Measurements from ENCODE around the gene CD4. TPM values are rescaled to one million over a fixed set of nuclear protein-coding genes. Genes with fewer than 3 reads are reported as not detected.

The CD4 gene
- total RNA-seq, 1 experiment from 2014 or later, result not detected

DNA sequence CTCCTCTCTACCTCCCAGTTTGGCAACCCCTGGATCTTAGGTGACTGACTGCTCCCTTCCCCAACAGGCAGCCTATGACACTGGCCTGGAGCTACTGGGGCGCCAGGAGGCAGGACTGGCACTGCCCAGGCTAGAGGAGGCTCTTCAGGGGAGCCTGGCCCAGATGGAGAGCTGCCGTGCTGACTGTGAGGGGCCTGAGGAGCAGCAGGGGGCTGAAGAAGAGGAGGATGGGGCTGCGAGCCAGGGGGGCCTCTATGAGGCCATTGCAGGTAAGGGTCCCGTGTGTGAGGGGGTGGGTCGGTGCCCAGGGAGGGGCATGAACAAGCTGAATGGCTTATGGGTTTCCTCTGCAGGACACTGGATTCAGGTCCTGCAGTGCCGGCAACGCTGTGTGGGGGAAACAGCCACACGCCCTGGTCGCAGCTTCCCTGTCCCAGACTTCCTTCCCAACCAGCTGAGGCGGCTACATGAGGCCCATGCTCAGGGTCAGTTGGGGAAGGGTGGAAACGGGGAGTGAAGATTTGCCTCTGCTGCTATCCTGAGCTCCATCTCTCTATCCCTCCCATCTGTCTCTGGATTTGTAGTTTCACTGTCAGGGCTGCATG lies 41.1 kb downstream of the CD4 start:
- H3K36me3 Mint-ChIP-seq (ENCODE audit: insufficient read depth, unreplicated experiment), result no peaks in the 10 kb centered on the region
- CTCF ChIA-PET, result interaction anchor here (0.6 to 8.7 kb wide), 6 partner anchors 46 to 386 kb away, joined by 3 to 74 read pairs (median 4); partner anchors contain the start of genes MLF2 and ZNF384
- intact Hi-C loops (cut with micrococcal nuclease), result no loop called here
- no peaks in the 10 kb centered on the region for H3K9me3 Mint-ChIP-seq (ENCODE audit: unreplicated experiment)
- BruUV-seq (replicated peaks), result no TSS peak
- POLR2A ChIA-PET, result interaction anchor here (0.6 to 1.4 kb wide), 4 partner anchors 22 to 85 kb away, joined by 3 to 4 read pairs (median 3); partner anchors contain the start of genes SPSB2 and USP5
- no peak overlapping the region for H3K27ac Mint-ChIP-seq (ENCODE audit: low read depth, unreplicated experiment)
- H3K27me3 Mint-ChIP-seq (ENCODE audit: insufficient read depth, unreplicated experiment), result peaks cover 65% of the 10 kb centered on the region
- no peak overlapping the region for H3K4me3 Mint-ChIP-seq (ENCODE audit: unreplicated experiment)
- H3K4me1 Mint-ChIP-seq (ENCODE audit: insufficient read depth, unreplicated experiment), result peaks cover 24% of the 10 kb centered on the region
- TF ChIP-seq, protein P1, sequence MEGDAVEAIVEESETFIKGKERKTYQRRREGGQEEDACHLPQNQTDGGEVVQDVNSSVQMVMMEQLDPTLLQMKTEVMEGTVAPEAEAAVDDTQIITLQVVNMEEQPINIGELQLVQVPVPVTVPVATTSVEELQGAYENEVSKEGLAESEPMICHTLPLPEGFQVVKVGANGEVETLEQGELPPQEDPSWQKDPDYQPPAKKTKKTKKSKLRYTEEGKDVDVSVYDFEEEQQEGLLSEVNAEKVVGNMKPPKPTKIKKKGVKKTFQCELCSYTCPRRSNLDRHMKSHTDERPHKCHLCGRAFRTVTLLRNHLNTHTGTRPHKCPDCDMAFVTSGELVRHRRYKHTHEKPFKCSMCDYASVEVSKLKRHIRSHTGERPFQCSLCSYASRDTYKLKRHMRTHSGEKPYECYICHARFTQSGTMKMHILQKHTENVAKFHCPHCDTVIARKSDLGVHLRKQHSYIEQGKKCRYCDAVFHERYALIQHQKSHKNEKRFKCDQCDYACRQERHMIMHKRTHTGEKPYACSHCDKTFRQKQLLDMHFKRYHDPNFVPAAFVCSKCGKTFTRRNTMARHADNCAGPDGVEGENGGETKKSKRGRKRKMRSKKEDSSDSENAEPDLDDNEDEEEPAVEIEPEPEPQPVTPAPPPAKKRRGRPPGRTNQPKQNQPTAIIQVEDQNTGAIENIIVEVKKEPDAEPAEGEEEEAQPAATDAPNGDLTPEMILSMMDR (IDR thresholded peaks at IDR 0.05; ENCODE audit: unreplicated experiment), result no peak
- DNase-seq (ENCODE audit: unreplicated experiment), result no peak

DNA sequence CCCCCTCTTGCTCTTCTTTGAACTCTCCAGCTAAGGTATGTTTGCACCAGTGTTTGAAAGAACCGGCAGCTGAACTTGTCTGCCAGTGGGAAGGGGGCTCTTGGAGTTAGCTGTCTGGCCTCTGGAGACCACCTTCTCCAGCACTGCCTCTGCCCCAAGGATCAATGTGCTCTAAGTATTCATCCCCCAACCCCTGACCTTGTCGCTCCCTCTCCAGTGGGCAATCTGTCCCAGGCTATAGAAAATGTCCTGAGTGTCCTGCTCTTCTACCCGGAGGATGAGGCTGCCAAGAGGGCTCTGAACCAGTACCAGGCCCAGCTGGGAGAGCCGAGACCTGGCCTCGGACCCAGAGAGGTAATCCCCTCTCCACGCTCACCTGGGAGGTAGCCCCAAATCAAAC lies 41.7 kb downstream of the CD4 start:
- no TSS peak for BruUV-seq (replicated peaks)
- H3K4me1 Mint-ChIP-seq (ENCODE audit: insufficient read depth, unreplicated experiment), result peaks cover 20% of the 10 kb centered on the region
- H3K27ac Mint-ChIP-seq (ENCODE audit: low read depth, unreplicated experiment), result no peak overlapping the region
- H3K4me3 Mint-ChIP-seq (ENCODE audit: unreplicated experiment), result no peak overlapping the region
- POLR2A ChIA-PET, result interaction anchor here (0.9 to 1.3 kb wide), 2 partner anchors 10 to 42 kb away, joined by 3 read pairs; partner anchors contain the start of gene SPSB2
- no peak for DNase-seq (ENCODE audit: unreplicated experiment)
- no peaks in the 10 kb centered on the region for H3K36me3 Mint-ChIP-seq (ENCODE audit: insufficient read depth, unreplicated experiment)
- peaks cover 59% of the 10 kb centered on the region for H3K27me3 Mint-ChIP-seq (ENCODE audit: insufficient read depth, unreplicated experiment)
- intact Hi-C loops (cut with micrococcal nuclease), result no loop called here
- CTCF ChIA-PET, result interaction anchor here (0.6 to 8.7 kb wide), 3 partner anchors 78 to 208 kb away, joined by 3 to 74 read pairs (median 3); partner anchors contain the start of gene MLF2
- no peaks in the 10 kb centered on the region for H3K9me3 Mint-ChIP-seq (ENCODE audit: unreplicated experiment)
- TF ChIP-seq, protein P1 (IDR thresholded peaks at IDR 0.05; ENCODE audit: unreplicated experiment), result no peak

DNA sequence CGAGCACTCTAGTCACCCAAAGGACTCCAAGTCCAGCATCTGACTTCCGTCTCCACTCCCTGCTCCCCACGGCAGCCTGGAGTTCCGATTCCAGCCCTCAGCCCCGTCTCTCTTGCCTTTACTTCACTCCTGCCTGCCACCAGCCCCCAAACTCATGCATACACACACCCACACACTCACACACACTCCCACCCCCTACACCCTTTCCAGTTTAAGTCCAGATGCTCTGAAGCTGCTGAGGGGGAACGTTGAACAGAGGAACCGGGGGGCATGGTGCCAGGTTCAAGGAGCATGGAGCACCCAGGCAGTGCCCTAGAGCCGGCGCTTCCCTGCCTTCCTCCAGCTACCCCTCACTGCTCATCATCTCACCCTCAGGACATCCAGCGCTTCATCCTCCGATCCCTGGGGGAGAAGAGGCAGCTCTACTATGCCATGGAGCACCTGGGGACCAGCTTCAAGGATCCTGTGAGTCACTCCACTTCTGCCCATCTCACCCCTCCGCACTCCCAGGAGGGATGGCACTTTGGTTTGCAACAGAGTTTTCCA lies 42.2 kb downstream of the CD4 start:
- Mint-ChIP-seq H3K27ac (ENCODE audit: low read depth, unreplicated experiment) (no peak overlapping the region), H3K4me1 (ENCODE audit: insufficient read depth, unreplicated experiment) (peaks cover 20% of the 10 kb centered on the region), H3K36me3 (ENCODE audit: insufficient read depth, unreplicated experiment) (no peaks in the 10 kb centered on the region), H3K4me3 (ENCODE audit: unreplicated experiment) (no peak overlapping the region), H3K9me3 (ENCODE audit: unreplicated experiment) (no peaks in the 10 kb centered on the region), H3K27me3 (ENCODE audit: insufficient read depth, unreplicated experiment) (peaks cover 55% of the 10 kb centered on the region)
- TF ChIP-seq, protein P1 (IDR thresholded peaks at IDR 0.05; ENCODE audit: unreplicated experiment), result no peak
- ChIA-PET POLR2A (interaction anchor here (0.9 to 2.1 kb wide), 2 partner anchors 10 to 21 kb away, joined by 3 to 9 read pairs; partner anchors contain the start of genes CDCA3 and USP5), CTCF (interaction anchor here (0.6 to 8.7 kb wide), 2 partner anchors 78 to 100 kb away, joined by 3 to 74 read pairs; partner anchors contain the start of gene MLF2)
- no peak for DNase-seq (ENCODE audit: unreplicated experiment)
- no TSS peak for BruUV-seq (replicated peaks)
- intact Hi-C loops (cut with micrococcal nuclease), result no loop called here

DNA sequence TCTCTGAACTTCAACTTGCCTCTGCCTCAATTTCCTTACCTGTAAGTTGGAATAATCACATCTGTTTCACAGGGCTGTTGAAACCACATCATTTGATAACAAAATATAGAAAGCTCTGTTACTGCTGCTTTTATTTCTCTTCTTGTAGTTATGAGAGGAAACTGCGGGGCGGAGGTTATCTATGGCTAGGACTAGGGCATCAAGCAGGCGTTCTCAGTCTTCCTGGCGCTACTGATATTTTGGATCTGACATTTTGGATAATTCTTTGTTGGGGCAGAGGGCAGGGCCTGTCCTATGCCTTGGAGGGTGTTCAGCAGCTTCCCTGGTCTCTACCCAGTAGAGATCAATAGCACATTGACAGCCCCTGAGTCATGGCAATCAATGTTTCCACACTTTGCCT lies 42.8 kb downstream of the CD4 start:
- H3K27me3 Mint-ChIP-seq (ENCODE audit: insufficient read depth, unreplicated experiment), result peaks cover 49% of the 10 kb centered on the region
- BruUV-seq (replicated peaks), result no TSS peak
- CTCF ChIA-PET, result interaction anchor here (0.6 to 8.7 kb wide), 3 partner anchors 11 to 101 kb away, joined by 3 to 74 read pairs (median 8); partner anchors contain the start of gene MLF2
- no peak for DNase-seq (ENCODE audit: unreplicated experiment)
- peaks cover 19% of the 10 kb centered on the region for H3K4me1 Mint-ChIP-seq (ENCODE audit: insufficient read depth, unreplicated experiment)
- H3K36me3 Mint-ChIP-seq (ENCODE audit: insufficient read depth, unreplicated experiment), result no peaks in the 10 kb centered on the region
- TF ChIP-seq, protein P1 (IDR thresholded peaks at IDR 0.05; ENCODE audit: unreplicated experiment), result no peak
- H3K27ac Mint-ChIP-seq (ENCODE audit: low read depth, unreplicated experiment), result no peak overlapping the region
- no peaks in the 10 kb centered on the region for H3K9me3 Mint-ChIP-seq (ENCODE audit: unreplicated experiment)
- intact Hi-C loops (cut with micrococcal nuclease), result no loop called here
- POLR2A ChIA-PET, result interaction anchor here (0.9 to 2.1 kb wide), 2 partner anchors 9 to 20 kb away, joined by 3 to 9 read pairs; partner anchors contain the start of genes CDCA3 and USP5
- H3K4me3 Mint-ChIP-seq (ENCODE audit: unreplicated experiment), result no peak overlapping the region
